ENCODE results near the gene THSD7A. TPM values are rescaled to one million over a fixed set of nuclear protein-coding genes. Genes with fewer than 3 reads are reported as not detected.

The THSD7A gene
- total RNA-seq, 4 donors from 2014 or later: 11.4 to 24.7 (median 15.2) TPM

- TF ChIP-seq, protein P1, sequence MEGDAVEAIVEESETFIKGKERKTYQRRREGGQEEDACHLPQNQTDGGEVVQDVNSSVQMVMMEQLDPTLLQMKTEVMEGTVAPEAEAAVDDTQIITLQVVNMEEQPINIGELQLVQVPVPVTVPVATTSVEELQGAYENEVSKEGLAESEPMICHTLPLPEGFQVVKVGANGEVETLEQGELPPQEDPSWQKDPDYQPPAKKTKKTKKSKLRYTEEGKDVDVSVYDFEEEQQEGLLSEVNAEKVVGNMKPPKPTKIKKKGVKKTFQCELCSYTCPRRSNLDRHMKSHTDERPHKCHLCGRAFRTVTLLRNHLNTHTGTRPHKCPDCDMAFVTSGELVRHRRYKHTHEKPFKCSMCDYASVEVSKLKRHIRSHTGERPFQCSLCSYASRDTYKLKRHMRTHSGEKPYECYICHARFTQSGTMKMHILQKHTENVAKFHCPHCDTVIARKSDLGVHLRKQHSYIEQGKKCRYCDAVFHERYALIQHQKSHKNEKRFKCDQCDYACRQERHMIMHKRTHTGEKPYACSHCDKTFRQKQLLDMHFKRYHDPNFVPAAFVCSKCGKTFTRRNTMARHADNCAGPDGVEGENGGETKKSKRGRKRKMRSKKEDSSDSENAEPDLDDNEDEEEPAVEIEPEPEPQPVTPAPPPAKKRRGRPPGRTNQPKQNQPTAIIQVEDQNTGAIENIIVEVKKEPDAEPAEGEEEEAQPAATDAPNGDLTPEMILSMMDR (IDR thresholded peaks at IDR 0.05): no peak
- TF ChIP-seq POLR2A (IDR thresholded peaks at IDR 0.05) (no peak), EP300 (IDR thresholded peaks at IDR 0.05) (no peak)
- Histone ChIP-seq H3K4me1 (peaks cover 0 to 14% (median 4%) of the 10 kb centered on the region in 4 donors), H3K9me3 (no peaks in the 10 kb centered on the region), H3K4me3 (no peak overlapping the region), H3K36me3 (no peaks in the 10 kb centered on the region), H3K27ac (no peak overlapping the region), H3K27me3 (no peaks in the 10 kb centered on the region)
- 81 to 85% methylated on average over 1 of the region's 1 CpG for WGBS, 2 donors
- DNase-seq (ENCODE audit: low spot score in 2 of 2): no peak
Observed at GRCh38 chr7:11471255-11471654, 360.7 kb downstream of the THSD7A start.

DNA sequence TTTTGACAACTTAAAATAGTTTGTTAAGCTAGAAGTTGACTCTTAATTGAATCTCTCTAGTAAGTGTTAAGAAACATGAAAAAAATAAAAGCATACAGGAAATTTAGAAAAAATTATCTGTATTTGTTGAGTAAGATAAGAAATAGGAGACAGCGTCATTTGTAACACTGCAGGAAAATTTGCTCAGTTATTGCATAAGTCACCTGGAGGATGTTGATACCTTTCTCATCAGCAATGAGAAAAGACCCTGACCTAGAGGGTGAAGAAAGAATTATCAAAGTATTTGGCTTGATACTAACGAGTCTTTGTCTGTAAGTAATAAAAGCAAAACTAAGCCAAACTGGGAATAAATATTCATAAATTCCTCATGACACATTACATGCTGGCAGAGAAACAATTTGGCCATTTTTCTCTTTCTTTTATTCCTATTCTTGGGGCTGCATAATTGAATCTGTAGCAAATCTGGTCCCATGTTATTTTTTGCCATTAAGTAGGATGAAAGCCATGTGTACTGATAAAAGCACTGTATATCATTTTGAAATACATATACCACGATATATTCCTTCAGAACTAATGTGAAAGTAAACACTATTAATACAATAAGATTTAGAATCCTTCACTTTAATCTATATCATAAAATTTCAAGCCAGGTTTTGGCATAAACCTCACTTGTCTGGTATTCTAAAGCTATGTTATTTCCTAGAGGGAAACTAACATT, 362.8 kb downstream of the THSD7A start:
- Histone ChIP-seq H3K9me3 (no peaks in the 10 kb centered on the region), H3K4me3 (no peak overlapping the region), H3K4me1 (peaks cover 0 to 23% (median 4%) of the 10 kb centered on the region in 4 donors), H3K27me3 (no peaks in the 10 kb centered on the region), H3K27ac (peak overlapping the region in 3 of 4 donors; percentile 7 to 66 (median 49)), H3K36me3 (no peaks in the 10 kb centered on the region)
- no peak for DNase-seq (ENCODE audit: low spot score in 2 of 2)
- 32 to 36% methylated on average over 3 of the region's 3 CpGs for WGBS, 2 donors
- TF ChIP-seq POLR2A (IDR thresholded peaks at IDR 0.05) (no peak), EP300 (IDR thresholded peaks at IDR 0.05) (no peak)
- TF ChIP-seq, protein P1 (IDR thresholded peaks at IDR 0.05): no peak

GRCh38 chr7:11466517-11467105, 365.4 kb downstream of the THSD7A start:
- WGBS, 2 donors: 60 to 61% methylated on average over 9 to 10 of the region's 10 CpGs
- no peak for DNase-seq (ENCODE audit: low spot score in 2 of 2)
- TF ChIP-seq EP300 (IDR thresholded peaks at IDR 0.05): peak in 1 of 2 donors; percentile 7
- TF ChIP-seq POLR2A (IDR thresholded peaks at IDR 0.05): no peak
- Histone ChIP-seq H3K36me3 (no peaks in the 10 kb centered on the region), H3K27ac (peak overlapping the region in 2 of 4 donors; percentile 11 to 54), H3K27me3 (no peaks in the 10 kb centered on the region), H3K9me3 (no peaks in the 10 kb centered on the region), H3K4me3 (no peak overlapping the region), H3K4me1 (peaks cover 0 to 23% (median under 1%) of the 10 kb centered on the region in 4 donors)

GRCh38 chr7:11464624-11465023, 367.4 kb downstream of the THSD7A start:
- Histone ChIP-seq H3K4me1 (peaks cover 0 to 20% (median 0%) of the 10 kb centered on the region in 4 donors), H3K9me3 (no peaks in the 10 kb centered on the region), H3K36me3 (no peaks in the 10 kb centered on the region), H3K4me3 (no peak overlapping the region), H3K27me3 (no peaks in the 10 kb centered on the region), H3K27ac (no peak overlapping the region)
- TF ChIP-seq POLR2A (IDR thresholded peaks at IDR 0.05) (no peak), EP300 (IDR thresholded peaks at IDR 0.05) (no peak)
- TF ChIP-seq, protein P1 (IDR thresholded peaks at IDR 0.05): no peak
- DNase-seq (ENCODE audit: low spot score in 2 of 2): no peak
- 63 to 77% methylated on average over 3 of the region's 3 CpGs for WGBS, 2 donors

DNA sequence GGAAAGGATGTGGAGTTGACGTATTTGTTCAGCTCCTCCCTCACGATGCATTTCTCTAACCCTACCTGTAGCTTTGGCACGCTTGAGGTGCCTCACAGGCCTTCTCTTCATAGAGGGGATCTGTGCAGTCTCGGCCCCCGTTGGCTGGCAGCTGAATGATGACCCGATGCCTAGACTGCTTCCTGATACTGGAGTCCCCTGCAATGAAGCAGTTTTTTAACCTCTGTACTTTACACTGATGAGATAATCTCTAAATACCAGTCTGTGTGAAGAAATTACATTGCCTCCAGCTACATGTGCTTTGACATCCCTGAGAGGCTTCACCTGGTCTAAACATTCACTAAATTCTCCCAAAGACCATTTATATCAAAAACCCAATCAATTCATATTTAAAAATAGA, 370.1 kb downstream of the THSD7A start:
- TF ChIP-seq POLR2A (IDR thresholded peaks at IDR 0.05): no peak
- H3K27me3 ChIP-seq: no peaks in the 10 kb centered on the region
- H3K27ac ChIP-seq: no peak overlapping the region
- no peak overlapping the region for H3K4me3 ChIP-seq
- H3K36me3 ChIP-seq: no peaks in the 10 kb centered on the region
- no peak for DNase-seq (ENCODE audit: low spot score in 2 of 2)
- WGBS, 2 donors: 92 to 96% methylated on average over 6 of the region's 6 CpGs
- no peaks in the 10 kb centered on the region for H3K9me3 ChIP-seq
- peaks cover 0 to 27% (median 6%) of the 10 kb centered on the region in 4 donors for H3K4me1 ChIP-seq

Data from tibial nerve (tissue), 4 donors.